Activated T-helper 2 cell treated with anti-CD3 and anti-CD28 coated beads, Interferon-gamma antibody, Interleukin-2, Interleukin-4, amounts not matched to agents 10 μg/mL and 5 μg/mL and 100 μg/mL, durations not matched to agents 14 hours and 24 hours and 36 hours (primary cell): ENCODE measurements around the gene LRRC74B. TPM values are rescaled to one million over a fixed set of nuclear protein-coding genes. Genes with fewer than 3 reads are reported as not detected.
"Not testable (repeated sequence)": the region's sequence is repeated elsewhere in the genome, so short reads cannot be mapped to it uniquely, and the experiment has no call there.

Experiments used
- DNase-seq: peaks from one replicate; pipeline ENCODE4 v3.0.0; 2021; ENCODE audit warnings: low spot score
- H3K27ac Mint-ChIP-seq: one replicate; pipeline ENCODE4 v1.8.0; 2021; ENCODE audit warnings: mixed read lengths
- H3K27me3 Mint-ChIP-seq: one replicate; pipeline ENCODE4 v1.8.0; 2021; ENCODE audit warnings: low read depth, mixed read lengths
- H3K36me3 Mint-ChIP-seq: one replicate; pipeline ENCODE4 v1.8.0; 2021; ENCODE audit warnings: low read depth, mixed read lengths
- H3K4me1 Mint-ChIP-seq: one replicate; pipeline ENCODE4 v1.8.0; 2021; ENCODE audit warnings: low read depth, mixed read lengths
- H3K4me3 Mint-ChIP-seq: one replicate; pipeline ENCODE4 v1.8.0; 2021; ENCODE audit warnings: low read depth, mild to moderate bottlenecking, moderate library complexity, mixed read lengths
- H3K9me3 Mint-ChIP-seq: one replicate; pipeline ENCODE4 v1.8.0; 2021; ENCODE audit warnings: mixed read lengths
- intact Hi-C: fragments of 100-400 bp; cut with micrococcal nuclease; formaldehyde crosslinking; loops from one replicate; pipeline ENCODE4 v1.15.1; 2023
- total RNA-seq: library from RNA; stranded (reverse); gene quantifications from 2 replicates; pipeline ENCODE4 v1.2.3, GENCODE V29; 2022

The LRRC74B gene
- total RNA-seq, 1 donor from 2014 or later: not detected

GRCh38 chr22:21092797-21093554, 47.2 kb downstream of the LRRC74B start:
- Mint-ChIP-seq H3K36me3 (no peaks in the 10 kb centered on the region), H3K27me3 (peaks cover 5% of the 10 kb centered on the region), H3K4me1 (no peaks in the 10 kb centered on the region), H3K4me3 (no peak overlapping the region), H3K9me3 (no peaks in the 10 kb centered on the region), H3K27ac (no peak overlapping the region)
- no peak for DNase-seq
- intact Hi-C loops: no loop called here

GRCh38 chr22:21093555-21094137, 47.9 kb downstream of the LRRC74B start:
- intact Hi-C loops: not testable (repeated sequence)

GRCh38 chr22:21094911-21095772, 49.4 kb downstream of the LRRC74B start:
- Mint-ChIP-seq H3K4me3 (no peak overlapping the region), H3K27me3 (peaks cover 4% of the 10 kb centered on the region), H3K4me1 (no peaks in the 10 kb centered on the region), H3K9me3 (no peaks in the 10 kb centered on the region), H3K27ac (no peak overlapping the region), H3K36me3 (no peaks in the 10 kb centered on the region)
- intact Hi-C loops: no loop called here
- DNase-seq: no peak

More at GRCh38 chr22:21093555-21094137, 47.9 kb downstream of the LRRC74B start:
- not testable (repeated sequence) for H3K4me1 Mint-ChIP-seq, H3K36me3 Mint-ChIP-seq, DNase-seq, H3K27me3 Mint-ChIP-seq, H3K27ac Mint-ChIP-seq, H3K4me3 Mint-ChIP-seq, H3K9me3 Mint-ChIP-seq

GRCh38 chr22:21095773-21096107, 50.0 kb downstream of the LRRC74B start:
- H3K27me3 Mint-ChIP-seq: peaks cover 4% of the 10 kb centered on the region
- intact Hi-C loops: no loop called here

GRCh38 chr22:21096878-21097277, 51.1 kb downstream of the LRRC74B start:
- intact Hi-C loops, H3K36me3 Mint-ChIP-seq, H3K27me3 Mint-ChIP-seq, H3K4me3 Mint-ChIP-seq, H3K27ac Mint-ChIP-seq, H3K4me1 Mint-ChIP-seq, H3K9me3 Mint-ChIP-seq, DNase-seq: not testable (repeated sequence)

More at GRCh38 chr22:21095773-21096107, 50.0 kb downstream of the LRRC74B start:
- Mint-ChIP-seq H3K4me1 (no peaks in the 10 kb centered on the region), H3K36me3 (no peaks in the 10 kb centered on the region), H3K4me3 (no peak overlapping the region), H3K27ac (no peak overlapping the region), H3K9me3 (no peaks in the 10 kb centered on the region)
- no peak for DNase-seq

GRCh38 chr22:21098099-21098671, 52.4 kb downstream of the LRRC74B start:
- Mint-ChIP-seq H3K27ac (no peak overlapping the region), H3K27me3 (peaks cover 10% of the 10 kb centered on the region), H3K9me3 (no peaks in the 10 kb centered on the region), H3K4me1 (peaks cover 8% of the 10 kb centered on the region), H3K4me3 (no peak overlapping the region), H3K36me3 (no peaks in the 10 kb centered on the region)
- no peak for DNase-seq
- intact Hi-C loops: no loop called here

- H3K4me1 Mint-ChIP-seq: peaks cover 10% of the 10 kb centered on the region
- H3K27ac Mint-ChIP-seq: no peak overlapping the region
- no peaks in the 10 kb centered on the region for H3K9me3 Mint-ChIP-seq
- no peaks in the 10 kb centered on the region for H3K36me3 Mint-ChIP-seq
- intact Hi-C loops: no loop called here
- DNase-seq: no peak
- peaks cover 12% of the 10 kb centered on the region for H3K27me3 Mint-ChIP-seq
- H3K4me3 Mint-ChIP-seq: no peak overlapping the region
Observed at GRCh38 chr22:21099578-21099977, 53.8 kb downstream of the LRRC74B start.

GRCh38 chr22:21100149-21101032, 54.6 kb downstream of the LRRC74B start:
- Mint-ChIP-seq H3K36me3 (no peaks in the 10 kb centered on the region), H3K4me3 (no peak overlapping the region), H3K9me3 (no peaks in the 10 kb centered on the region), H3K27ac (no peak overlapping the region), H3K27me3 (peaks cover 16% of the 10 kb centered on the region), H3K4me1 (peaks cover 10% of the 10 kb centered on the region)
- intact Hi-C loops: no loop called here
- no peak for DNase-seq

GRCh38 chr22:21101877-21102638, 56.3 kb downstream of the LRRC74B start:
- no peak for DNase-seq
- Mint-ChIP-seq H3K9me3 (no peaks in the 10 kb centered on the region), H3K36me3 (no peaks in the 10 kb centered on the region), H3K4me3 (no peak overlapping the region), H3K4me1 (peaks cover 10% of the 10 kb centered on the region), H3K27me3 (peaks cover 22% of the 10 kb centered on the region), H3K27ac (no peak overlapping the region)
- intact Hi-C loops: no loop called here

- Mint-ChIP-seq H3K9me3 (no peaks in the 10 kb centered on the region), H3K4me1 (peaks cover 10% of the 10 kb centered on the region), H3K27me3 (peaks cover 23% of the 10 kb centered on the region), H3K27ac (no peak overlapping the region), H3K4me3 (no peak overlapping the region), H3K36me3 (no peaks in the 10 kb centered on the region)
- DNase-seq: peak; percentile 69
- intact Hi-C loops: no loop called here
Observed at GRCh38 chr22:21102659-21103267, 57.0 kb downstream of the LRRC74B start.

GRCh38 chr22:21103633-21104032, 57.9 kb downstream of the LRRC74B start:
- Mint-ChIP-seq H3K27ac (no peak overlapping the region), H3K36me3 (no peaks in the 10 kb centered on the region), H3K4me1 (peaks cover 10% of the 10 kb centered on the region), H3K9me3 (no peaks in the 10 kb centered on the region), H3K4me3 (no peak overlapping the region), H3K27me3 (peaks cover 27% of the 10 kb centered on the region)
- DNase-seq: no peak
- intact Hi-C loops: no loop called here
